GM21515 (cell line): ENCODE data around the gene LRRC55.

Experiments
- ATAC-seq: cut with Tn5 transposase; IDR thresholded peaks from one replicate; pipeline ENCODE4 v1.9.1; 2021; ENCODE audit not compliant: unreplicated experiment

LRRC55 gene

DNA sequence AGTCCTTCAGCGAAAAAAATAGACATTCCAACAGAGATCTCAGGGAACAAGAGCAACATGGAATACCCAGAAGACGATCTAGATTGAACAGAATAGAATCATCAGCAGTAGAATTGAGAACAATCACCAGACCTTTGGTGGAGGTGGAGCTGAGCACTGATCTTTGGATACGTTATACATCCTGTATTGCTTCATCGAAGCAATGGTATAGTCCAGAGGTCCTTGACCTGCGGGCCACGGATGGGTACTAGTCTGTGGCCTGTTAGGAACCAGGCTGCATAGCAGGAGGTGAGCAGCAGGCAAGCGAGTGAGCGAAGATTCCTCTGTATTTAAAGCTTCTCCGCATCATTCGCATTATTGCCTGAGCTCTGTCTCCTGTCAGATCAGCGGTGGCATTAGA, 17.6 kb downstream of the LRRC55 start:
- ATAC-seq, result no peak

DNA sequence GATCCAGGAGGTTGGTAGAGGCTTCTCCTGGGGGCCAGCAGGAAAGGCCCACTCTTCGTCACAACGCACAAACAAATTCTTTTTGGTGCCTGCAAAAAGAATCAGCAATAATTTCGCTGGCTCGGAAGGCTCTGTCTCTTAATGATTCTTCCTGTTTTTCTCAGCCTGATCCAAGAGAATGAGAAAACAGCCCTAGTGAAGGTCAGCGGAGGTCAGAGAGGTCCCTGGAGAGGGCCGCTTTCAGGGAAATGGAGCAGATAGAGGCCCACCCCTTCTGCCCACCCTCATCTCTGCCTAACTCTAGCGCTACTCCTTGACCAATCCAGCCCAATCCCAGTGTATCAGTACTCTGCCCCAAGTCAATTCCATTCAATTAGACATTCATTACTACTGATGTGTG, 19.2 kb downstream of the LRRC55 start:
- no peak for ATAC-seq

DNA sequence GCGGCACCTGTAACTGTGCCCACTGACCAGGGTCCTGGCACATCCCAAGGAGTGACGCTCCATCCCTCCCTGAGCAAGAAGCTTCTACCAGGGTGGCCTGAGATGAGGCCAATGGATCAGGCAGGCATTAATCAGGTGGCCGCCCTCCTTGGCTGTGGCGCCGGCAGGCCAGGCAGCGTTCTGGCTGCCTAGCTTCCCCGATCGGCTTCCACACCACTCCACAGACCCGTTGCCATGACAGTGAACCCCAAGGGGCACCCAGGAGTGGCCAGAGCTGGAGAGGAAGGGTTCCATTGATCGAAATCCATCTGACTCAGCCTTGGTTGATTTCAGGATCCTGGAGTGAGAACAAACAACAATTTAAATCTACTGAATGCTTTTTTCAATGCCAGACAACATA, 20.5 kb downstream of the LRRC55 start:
- no peak for ATAC-seq

DNA sequence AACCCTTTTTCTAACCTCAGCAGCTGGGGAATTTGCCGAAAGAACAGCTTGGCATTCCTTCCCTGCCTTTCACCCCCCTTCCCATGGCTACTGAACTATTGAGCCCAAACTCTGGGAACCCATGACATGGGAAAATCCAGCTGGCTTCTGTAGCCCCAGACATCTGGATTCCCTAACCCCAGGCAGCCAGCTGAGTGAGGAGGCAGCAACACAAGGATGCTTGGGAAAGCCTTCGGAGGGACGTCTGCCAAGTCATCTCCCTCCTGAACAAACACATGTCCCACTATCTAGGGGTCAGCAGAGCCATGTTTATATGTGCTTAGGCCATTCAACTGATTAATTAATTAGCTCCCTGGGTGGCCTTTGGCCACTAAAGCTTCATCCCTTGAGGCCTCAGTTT, 21.6 kb downstream of the LRRC55 start:
- ATAC-seq, result no peak

DNA sequence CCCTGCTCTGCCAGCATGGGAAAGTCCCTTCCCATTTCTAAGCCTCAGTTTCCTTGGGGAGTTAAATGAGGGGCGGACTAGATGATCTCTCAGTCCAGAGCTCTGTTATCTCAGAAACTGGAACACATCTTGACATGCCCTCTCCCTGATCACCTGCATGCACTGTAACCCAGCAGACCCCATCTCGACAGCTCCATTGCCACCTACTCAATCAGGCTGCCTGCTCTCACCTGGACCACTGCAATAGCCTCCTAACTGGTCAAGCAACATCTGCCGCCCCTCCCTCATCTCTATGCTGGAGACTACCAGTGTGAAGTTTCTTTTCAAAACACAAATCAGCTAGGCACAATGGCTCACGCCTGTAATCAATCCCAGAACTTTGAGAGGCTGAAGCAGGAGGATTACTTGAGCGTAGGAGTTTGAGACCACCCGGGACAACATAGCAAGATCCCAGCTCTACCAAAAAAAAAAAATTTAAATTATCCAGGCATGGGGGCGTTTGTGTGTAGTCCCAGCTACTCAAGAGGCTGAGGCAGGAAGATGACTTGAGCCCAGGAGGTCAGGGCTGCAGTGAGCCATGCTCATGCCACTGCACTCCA, 22.2 kb downstream of the LRRC55 start:
- no peak for ATAC-seq

DNA sequence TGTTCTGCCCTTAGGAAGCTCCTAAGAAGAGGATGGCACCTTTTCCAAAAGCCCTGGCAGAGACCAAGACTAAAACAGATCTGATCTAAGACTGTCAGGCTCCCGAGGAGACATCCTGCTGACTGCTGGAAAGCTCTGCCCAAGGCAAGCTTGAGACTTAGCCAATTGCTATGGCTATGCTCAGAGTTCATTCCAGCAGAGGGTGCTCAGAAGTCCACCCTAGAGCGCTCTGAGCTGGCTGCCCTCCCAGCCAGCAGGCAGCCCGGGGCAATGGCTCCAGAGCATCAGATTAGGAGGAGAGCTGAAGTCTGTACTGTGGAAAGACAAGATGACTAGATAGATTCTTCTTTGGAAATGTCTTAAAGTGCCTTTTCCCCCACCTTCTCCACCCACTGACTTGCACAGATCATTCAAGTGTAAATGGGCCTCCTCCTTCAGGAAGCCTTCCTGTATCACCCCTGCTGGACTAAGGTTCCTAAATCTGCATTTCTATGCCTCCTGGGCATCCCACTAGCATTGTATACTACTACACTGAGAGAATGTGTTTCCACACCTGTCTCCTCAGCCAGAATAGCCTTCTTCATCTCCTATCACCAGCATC, 23.4 kb downstream of the LRRC55 start:
- ATAC-seq, result no peak

DNA sequence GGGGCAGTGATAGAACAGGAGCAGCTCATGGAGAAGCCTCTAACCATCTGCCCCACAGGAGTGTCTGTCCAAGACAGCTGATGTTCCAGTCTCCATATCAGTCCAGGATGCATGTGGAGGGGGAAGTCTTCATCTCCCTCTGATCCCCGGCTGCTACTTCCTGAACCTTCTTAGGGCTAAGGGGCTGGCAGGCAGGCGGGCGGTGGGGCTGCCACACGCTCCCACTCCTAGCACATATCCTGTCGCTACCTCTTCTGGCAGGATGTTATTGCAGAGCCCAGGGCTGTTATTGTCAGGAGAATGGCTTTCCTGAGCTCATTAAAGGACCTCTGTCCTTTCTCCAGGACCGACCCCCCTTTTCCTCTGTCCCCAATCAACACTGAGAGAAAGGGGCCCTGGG, 25.4 kb downstream of the LRRC55 start:
- no peak for ATAC-seq

DNA sequence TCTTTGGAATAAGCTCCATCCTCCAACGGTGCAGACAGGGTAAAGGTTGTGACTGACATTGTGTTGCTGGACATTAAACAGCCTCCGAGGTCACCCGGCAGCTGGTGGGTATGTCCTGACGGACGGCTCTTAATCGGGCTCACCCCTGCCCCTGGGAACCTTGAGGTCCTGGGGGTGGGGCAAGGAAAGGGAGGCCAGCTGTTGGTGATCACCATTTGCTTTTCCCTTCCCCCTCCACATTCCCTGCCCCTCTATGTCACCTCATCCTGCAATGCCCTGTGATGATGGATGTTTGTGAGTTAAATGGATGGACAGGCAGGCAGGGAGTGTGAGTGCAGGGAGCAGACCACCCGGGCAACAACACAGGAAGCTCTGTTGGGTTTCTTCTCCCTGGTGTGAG, 29.0 kb downstream of the LRRC55 start:
- ATAC-seq, result no peak

DNA sequence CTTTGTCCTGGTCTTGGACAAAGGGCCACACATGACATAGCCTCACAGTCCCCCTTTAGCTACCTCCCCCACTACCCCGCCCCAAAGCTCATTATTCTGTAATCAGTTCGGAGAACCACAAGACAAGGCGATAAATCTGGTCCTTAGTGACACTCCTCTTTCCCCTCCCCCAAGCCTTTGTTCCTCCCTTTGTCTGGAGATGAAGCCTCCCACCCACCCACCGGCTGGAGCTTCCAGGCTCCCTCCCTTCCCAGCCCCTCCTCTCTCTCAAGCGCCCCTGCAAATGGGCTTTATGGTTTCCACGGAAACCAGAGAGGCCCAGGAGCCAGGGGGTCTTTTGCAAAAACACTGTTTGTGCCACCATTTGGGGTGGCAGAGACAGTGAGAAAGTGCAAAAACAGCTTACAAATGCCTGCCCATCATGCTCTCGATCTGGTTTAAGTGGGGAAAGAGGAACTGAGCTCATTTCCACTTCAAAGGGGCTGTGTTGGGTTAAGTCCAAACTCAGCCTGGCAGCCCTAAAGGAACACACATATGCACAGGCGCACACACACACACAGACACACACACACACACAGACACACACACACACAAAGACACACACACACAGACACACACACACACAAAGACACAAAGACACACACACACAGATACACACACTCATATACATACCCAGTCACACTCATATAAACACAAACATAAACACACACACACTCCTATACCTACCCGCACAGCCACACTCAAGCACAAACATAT, 31.8 kb downstream of the LRRC55 start:
- ATAC-seq, result no peak

DNA sequence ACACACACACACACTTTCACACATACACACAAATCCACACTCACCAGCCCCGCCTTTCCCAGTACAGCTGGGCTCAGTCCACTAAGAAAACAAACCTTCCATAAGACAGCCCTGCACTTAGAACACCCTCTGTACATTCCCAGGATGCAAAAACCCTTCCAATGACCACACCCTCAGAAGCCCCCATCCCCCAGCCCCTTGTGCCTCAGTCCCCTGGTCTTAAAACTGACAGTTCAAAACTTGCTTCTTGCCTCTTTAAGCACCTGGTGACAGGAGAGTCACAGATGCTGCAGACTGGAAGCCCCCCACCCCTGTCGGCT, 32.3 kb downstream of the LRRC55 start:
- no peak for ATAC-seq

DNA sequence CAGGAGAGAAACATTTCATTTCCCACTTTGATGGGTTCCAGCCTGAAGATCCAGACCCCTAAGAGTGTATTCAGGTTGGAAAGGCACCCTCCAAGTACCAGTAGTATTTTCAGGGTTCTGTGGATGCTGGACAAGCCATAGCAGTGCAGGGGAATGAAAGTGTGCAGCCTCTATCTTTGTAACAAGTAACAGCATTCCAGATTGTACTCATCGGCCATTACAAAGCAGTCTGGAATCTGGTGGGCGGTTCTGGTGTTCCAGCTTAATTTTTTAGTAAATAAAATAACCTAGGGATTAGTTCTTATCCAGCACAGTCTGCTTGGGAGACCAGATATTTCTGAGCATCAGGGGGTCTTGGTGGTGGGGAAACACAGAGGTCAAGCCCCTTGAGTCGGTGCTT, 32.7 kb downstream of the LRRC55 start:
- no peak for ATAC-seq

DNA sequence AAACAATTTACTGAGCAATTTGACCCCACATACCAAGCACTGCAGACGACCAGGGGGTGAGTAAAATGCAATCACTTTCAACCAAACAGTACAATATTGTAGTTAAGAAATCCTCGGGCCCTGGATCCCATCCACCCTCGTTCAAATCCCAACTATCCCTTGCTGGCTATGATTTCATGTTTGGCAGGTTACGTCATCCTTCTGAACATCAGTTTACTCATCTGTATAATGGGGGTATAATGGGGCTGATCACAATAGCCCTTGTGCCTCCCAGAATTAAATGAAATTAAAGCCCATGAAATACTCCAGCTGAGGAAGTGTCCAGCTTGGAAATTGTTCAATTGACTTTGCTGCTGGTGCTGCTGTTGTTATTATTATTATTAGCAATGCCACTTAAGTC, 34.7 kb downstream of the LRRC55 start:
- ATAC-seq, result no peak

DNA sequence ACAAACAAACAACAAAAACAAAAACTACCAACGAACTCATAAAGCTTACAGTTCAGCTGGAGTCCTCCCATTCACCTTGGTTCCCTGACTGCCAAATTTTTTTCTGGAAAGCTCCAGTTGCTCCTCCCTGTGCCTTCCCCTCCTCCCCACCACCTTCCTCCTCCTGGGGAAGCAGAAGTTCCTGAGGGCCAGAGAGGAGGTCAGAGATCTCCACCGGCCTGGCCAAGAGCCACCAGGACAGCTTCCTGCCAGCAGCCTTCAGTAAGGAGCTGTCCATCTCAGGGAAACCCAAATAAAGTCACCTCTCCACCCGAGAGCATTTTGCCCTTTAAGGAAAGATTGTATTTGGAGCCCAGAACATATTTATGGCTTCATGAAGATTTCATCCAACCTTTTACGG, 35.3 kb downstream of the LRRC55 start:
- no peak for ATAC-seq

DNA sequence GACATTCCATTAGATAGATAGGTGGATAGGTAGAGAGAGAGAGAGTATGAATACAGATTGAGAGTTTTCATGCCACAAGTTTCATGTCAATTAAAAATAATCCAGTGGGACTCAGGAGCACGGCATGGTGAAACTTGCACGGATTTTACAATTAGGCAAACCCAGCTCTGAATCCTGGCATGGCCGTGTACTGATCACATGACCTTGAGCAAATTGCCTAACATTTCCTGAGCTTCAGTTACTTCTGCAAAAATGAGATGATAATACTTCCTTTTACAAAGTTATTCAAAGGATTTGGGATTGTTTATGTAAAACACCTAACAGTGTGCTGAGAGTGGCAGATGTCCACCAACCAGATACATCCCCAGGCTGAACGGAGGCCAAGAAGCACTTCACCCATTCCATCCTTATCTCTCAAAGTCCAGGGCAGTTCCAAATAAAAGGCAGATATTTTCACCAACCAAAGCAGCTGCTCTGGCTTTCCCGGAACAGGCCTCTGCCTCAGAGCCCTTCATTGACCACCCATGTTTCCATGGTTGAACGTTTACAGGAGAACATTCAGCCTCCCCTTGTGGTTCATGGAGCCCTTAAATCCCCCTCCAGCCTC, 37.4 kb downstream of the LRRC55 start:
- no peak for ATAC-seq

DNA sequence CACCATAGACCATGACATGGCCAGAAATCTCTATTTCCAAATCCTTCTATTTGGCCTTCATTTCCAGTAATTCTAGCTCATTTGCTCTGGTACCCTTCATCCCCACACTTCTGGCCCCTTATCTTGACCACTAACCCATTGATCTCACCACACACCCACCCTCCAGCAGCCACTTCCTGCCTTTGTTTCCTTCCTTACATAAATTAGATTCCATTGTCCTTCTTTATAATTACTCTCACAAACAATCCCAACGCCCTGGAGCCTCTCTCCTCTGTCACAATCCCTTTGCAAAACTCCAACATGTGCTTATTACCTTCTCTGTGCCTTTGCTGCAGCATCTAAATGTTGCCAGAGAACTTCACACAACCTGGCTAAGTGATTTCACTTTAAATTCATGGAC, 40.5 kb downstream of the LRRC55 start:
- no peak for ATAC-seq

DNA sequence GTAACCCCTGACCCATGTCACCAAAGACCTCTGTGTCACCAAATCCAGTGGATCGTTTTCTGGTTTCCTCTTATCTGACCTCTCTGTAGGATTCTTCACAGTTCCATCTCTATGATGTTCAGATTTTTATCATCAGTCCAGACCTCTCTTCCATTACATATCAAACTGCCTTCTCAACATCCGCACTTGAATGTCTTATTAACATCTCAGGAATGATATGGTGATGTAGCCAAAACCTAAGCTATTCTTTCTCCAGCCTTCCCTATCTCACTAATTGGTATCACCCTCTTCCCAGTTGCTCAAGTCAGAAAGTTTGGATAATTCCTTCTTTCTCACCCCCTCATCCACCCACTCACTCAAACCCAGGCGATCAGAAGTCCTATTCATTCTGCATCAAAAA, 41.8 kb downstream of the LRRC55 start:
- no peak for ATAC-seq

DNA sequence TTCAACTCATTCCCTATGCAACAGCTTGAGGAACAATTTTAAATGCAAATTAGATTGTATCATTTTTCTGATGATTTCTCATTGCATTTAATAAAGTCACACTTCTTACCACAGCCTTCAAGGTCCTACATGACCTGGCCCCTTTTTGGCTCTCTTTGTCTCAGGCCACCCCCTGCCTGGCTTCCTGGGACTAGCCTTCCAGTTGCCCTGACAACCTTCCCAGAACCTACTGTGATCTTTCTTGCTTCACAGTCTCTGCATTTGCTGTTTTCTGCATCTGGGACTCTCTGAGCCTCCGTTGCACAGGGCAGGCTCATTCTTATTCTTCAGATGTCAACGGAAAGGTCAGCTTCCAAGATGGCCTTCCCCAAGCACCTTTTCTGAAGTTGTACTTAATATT, 42.4 kb downstream of the LRRC55 start:
- no peak for ATAC-seq

DNA sequence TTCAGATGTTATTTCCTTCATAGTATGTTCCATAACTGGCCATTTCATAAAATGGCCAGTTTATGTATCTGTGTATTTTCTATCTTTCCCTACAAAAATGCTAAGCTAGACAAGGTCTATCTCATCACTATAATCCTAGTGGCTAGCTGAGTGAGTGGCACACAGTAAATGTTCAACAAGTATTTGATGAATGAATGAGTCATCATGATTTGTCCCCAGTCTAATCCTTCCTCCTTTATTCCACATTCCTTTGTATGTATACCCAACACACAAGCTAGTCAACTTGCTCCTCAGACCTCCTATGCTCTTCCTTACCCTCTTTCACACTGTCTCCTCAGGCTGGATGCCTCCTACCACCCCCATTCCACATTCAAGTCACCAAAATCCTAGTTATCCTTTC, 42.8 kb downstream of the LRRC55 start:
- ATAC-seq, result no peak

DNA sequence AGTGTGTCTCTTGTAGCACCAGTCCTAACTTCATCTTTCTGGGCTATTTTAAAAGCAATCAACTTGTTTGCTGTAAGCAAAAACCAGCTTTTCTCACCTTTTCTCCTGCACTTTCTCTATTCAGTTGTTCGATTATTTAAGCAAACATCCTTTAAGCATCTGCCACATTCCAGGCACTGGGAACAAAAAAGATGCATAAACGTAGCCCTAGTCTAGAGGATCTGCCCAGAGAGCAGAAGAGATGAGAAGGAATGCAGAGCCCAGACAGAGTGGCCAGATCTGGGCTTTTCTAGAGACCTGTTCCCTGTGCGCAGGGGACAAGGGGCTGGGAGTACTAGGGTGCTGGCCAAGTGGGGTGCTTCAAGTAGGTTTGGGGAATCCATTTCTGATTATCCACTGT, 46.8 kb downstream of the LRRC55 start:
- ATAC-seq, result no peak

DNA sequence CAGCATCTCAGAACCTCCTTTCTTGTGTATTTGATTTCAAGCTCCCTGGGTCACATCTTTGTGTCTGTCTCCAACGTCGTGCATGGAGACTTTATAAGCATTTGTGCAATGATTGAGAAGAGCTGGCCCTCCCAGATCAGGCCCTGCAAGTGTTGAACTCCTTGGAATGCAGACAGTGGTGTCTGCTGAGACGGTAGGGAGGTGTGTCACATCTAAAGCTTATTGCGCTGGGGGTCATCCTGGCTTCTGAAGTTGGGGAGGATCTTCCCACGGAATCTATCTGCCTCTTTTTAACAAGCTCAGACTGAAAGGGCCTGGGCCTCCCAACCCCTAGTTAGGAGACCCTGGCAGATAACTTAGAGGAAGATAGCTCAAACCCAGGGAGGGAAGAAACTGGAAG, 48.6 kb downstream of the LRRC55 start:
- no peak for ATAC-seq

DNA sequence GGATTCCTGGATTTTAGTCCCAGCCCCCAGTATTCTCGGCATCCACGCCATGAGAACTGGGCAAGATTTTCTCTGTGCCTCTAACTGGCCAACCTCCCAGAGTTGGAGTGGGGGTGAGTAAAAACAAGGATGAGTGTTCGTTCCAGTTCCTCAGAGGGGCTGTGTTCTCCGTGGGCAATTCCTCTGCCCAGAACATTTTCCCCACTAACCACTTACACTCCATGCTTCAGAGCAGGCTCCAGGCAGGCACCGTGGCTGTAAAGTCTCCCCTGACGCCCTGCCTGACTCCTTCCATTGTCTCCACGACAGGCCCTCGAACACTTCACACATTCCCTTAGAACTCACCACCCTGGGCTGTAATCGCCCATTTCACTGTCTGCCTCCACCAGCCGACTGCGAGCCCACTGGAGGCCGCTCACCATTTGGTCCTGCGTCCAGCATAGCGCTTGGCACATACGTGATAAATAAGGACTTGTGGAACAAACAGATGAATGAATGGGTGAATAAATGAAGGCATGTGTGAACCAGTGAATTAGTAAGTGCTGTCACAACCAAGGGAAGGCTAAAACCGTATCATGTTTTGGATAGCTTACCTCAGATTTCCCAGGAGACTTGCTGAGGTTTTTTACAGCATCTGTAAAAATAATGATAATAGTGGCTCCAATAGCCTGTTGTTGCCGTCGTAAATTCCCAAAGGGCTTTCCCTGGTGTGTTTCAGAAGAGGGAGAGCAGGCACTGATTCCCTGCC, 49.2 kb downstream of the LRRC55 start:
- no peak for ATAC-seq
